ENCODE data around the gene ERG.

The ERG gene

GRCh38 chr21:38367646-38368045 is 130.6 kb downstream of the ERG start:
- Histone ChIP-seq H3K4me1 (ENCODE audit: control insufficient read depth in 1 of 2, insufficient read depth in 2 of 2, low read length in 2 of 2) (no peaks in the 10 kb centered on the region), H3K4me3 (ENCODE audit: low read depth in 1 of 2, low read length in 2 of 2) (no peak overlapping the region), H3K27me3 (ENCODE audit: low read depth, low read length) (no peaks in the 10 kb centered on the region), H3K36me3 (ENCODE audit: control insufficient read depth in 1 of 2, insufficient read depth in 2 of 2, low read length in 2 of 2) (no peaks in the 10 kb centered on the region), H3K27ac (ENCODE audit: low read length) (no peak overlapping the region), H3K9me3 (ENCODE audit: control insufficient read depth in 1 of 2, low read length in 2 of 2) (peaks cover 0 to 2% of the 10 kb centered on the region in 2 donors)

- Histone ChIP-seq H3K27ac (ENCODE audit: low read length) (no peak overlapping the region), H3K36me3 (ENCODE audit: control insufficient read depth in 1 of 2, insufficient read depth in 2 of 2, low read length in 2 of 2) (no peaks in the 10 kb centered on the region), H3K9me3 (ENCODE audit: control insufficient read depth in 1 of 2, low read length in 2 of 2) (peaks cover 0 to 2% of the 10 kb centered on the region in 2 donors), H3K27me3 (ENCODE audit: low read depth, low read length) (no peaks in the 10 kb centered on the region), H3K4me1 (ENCODE audit: control insufficient read depth in 1 of 2, insufficient read depth in 2 of 2, low read length in 2 of 2) (no peaks in the 10 kb centered on the region), H3K4me3 (ENCODE audit: low read depth in 1 of 2, low read length in 2 of 2) (no peak overlapping the region)
These were observed 132.8 kb downstream of the ERG start for GRCh38 chr21:38365521-38365920.

GRCh38 chr21:38363693-38364092 is 134.6 kb downstream of the ERG start:
- Histone ChIP-seq H3K4me1 (ENCODE audit: control insufficient read depth in 1 of 2, insufficient read depth in 2 of 2, low read length in 2 of 2) (no peaks in the 10 kb centered on the region), H3K4me3 (ENCODE audit: low read depth in 1 of 2, low read length in 2 of 2) (no peak overlapping the region), H3K27me3 (ENCODE audit: low read depth, low read length) (no peaks in the 10 kb centered on the region), H3K36me3 (ENCODE audit: control insufficient read depth in 1 of 2, insufficient read depth in 2 of 2, low read length in 2 of 2) (no peaks in the 10 kb centered on the region), H3K27ac (ENCODE audit: low read length) (no peak overlapping the region), H3K9me3 (ENCODE audit: control insufficient read depth in 1 of 2, low read length in 2 of 2) (peaks cover 0 to 2% of the 10 kb centered on the region in 2 donors)

GRCh38 chr21:38361324-38361723 is 137.0 kb downstream of the ERG start:
- Histone ChIP-seq H3K9me3 (ENCODE audit: control insufficient read depth in 1 of 2, low read length in 2 of 2) (no peaks in the 10 kb centered on the region), H3K4me1 (ENCODE audit: control insufficient read depth in 1 of 2, insufficient read depth in 2 of 2, low read length in 2 of 2) (no peaks in the 10 kb centered on the region), H3K4me3 (ENCODE audit: low read depth in 1 of 2, low read length in 2 of 2) (no peak overlapping the region), H3K27ac (ENCODE audit: low read length) (no peak overlapping the region), H3K36me3 (ENCODE audit: control insufficient read depth in 1 of 2, insufficient read depth in 2 of 2, low read length in 2 of 2) (no peaks in the 10 kb centered on the region), H3K27me3 (ENCODE audit: low read depth, low read length) (no peaks in the 10 kb centered on the region)

GRCh38 chr21:38359835-38360234 is 138.4 kb downstream of the ERG start:
- Histone ChIP-seq H3K36me3 (ENCODE audit: control insufficient read depth in 1 of 2, insufficient read depth in 2 of 2, low read length in 2 of 2) (no peaks in the 10 kb centered on the region), H3K4me3 (ENCODE audit: low read depth in 1 of 2, low read length in 2 of 2) (no peak overlapping the region), H3K4me1 (ENCODE audit: control insufficient read depth in 1 of 2, insufficient read depth in 2 of 2, low read length in 2 of 2) (no peaks in the 10 kb centered on the region), H3K9me3 (ENCODE audit: control insufficient read depth in 1 of 2, low read length in 2 of 2) (no peaks in the 10 kb centered on the region), H3K27ac (ENCODE audit: low read length) (no peak overlapping the region), H3K27me3 (ENCODE audit: low read depth, low read length) (no peaks in the 10 kb centered on the region)

GRCh38 chr21:38359090-38359489 is 139.2 kb downstream of the ERG start:
- no peaks in the 10 kb centered on the region for H3K27me3 ChIP-seq (ENCODE audit: low read depth, low read length)
- no peaks in the 10 kb centered on the region for H3K36me3 ChIP-seq (ENCODE audit: control insufficient read depth in 1 of 2, insufficient read depth in 2 of 2, low read length in 2 of 2)
- H3K27ac ChIP-seq (ENCODE audit: low read length): no peak overlapping the region
- no peak overlapping the region for H3K4me3 ChIP-seq (ENCODE audit: low read depth in 1 of 2, low read length in 2 of 2)
- no peaks in the 10 kb centered on the region for H3K9me3 ChIP-seq (ENCODE audit: control insufficient read depth in 1 of 2, low read length in 2 of 2)
- H3K4me1 ChIP-seq (ENCODE audit: control insufficient read depth in 1 of 2, insufficient read depth in 2 of 2, low read length in 2 of 2): no peaks in the 10 kb centered on the region

GRCh38 chr21:38358666-38359065 is 139.6 kb downstream of the ERG start:
- H3K36me3 ChIP-seq (ENCODE audit: control insufficient read depth in 1 of 2, insufficient read depth in 2 of 2, low read length in 2 of 2): no peaks in the 10 kb centered on the region
- no peaks in the 10 kb centered on the region for H3K4me1 ChIP-seq (ENCODE audit: control insufficient read depth in 1 of 2, insufficient read depth in 2 of 2, low read length in 2 of 2)
- no peak overlapping the region for H3K4me3 ChIP-seq (ENCODE audit: low read depth in 1 of 2, low read length in 2 of 2)
- no peaks in the 10 kb centered on the region for H3K27me3 ChIP-seq (ENCODE audit: low read depth, low read length)
- no peaks in the 10 kb centered on the region for H3K9me3 ChIP-seq (ENCODE audit: control insufficient read depth in 1 of 2, low read length in 2 of 2)
- H3K27ac ChIP-seq (ENCODE audit: low read length): no peak overlapping the region

GRCh38 chr21:38358098-38358497 is 140.2 kb downstream of the ERG start:
- Histone ChIP-seq H3K27ac (ENCODE audit: low read length) (no peak overlapping the region), H3K9me3 (ENCODE audit: control insufficient read depth in 1 of 2, low read length in 2 of 2) (no peaks in the 10 kb centered on the region), H3K4me1 (ENCODE audit: control insufficient read depth in 1 of 2, insufficient read depth in 2 of 2, low read length in 2 of 2) (no peaks in the 10 kb centered on the region), H3K36me3 (ENCODE audit: control insufficient read depth in 1 of 2, insufficient read depth in 2 of 2, low read length in 2 of 2) (no peaks in the 10 kb centered on the region), H3K27me3 (ENCODE audit: low read depth, low read length) (no peaks in the 10 kb centered on the region), H3K4me3 (ENCODE audit: low read depth in 1 of 2, low read length in 2 of 2) (no peak overlapping the region)

GRCh38 chr21:38356883-38357625 is 141.2 kb downstream of the ERG start:
- Histone ChIP-seq H3K4me1 (ENCODE audit: control insufficient read depth in 1 of 2, insufficient read depth in 2 of 2, low read length in 2 of 2) (peaks cover 0 to 5% of the 10 kb centered on the region in 2 donors), H3K9me3 (ENCODE audit: control insufficient read depth in 1 of 2, low read length in 2 of 2) (no peaks in the 10 kb centered on the region), H3K27ac (ENCODE audit: low read length) (no peak overlapping the region), H3K27me3 (ENCODE audit: low read depth, low read length) (no peaks in the 10 kb centered on the region), H3K36me3 (ENCODE audit: control insufficient read depth in 1 of 2, insufficient read depth in 2 of 2, low read length in 2 of 2) (no peaks in the 10 kb centered on the region), H3K4me3 (ENCODE audit: low read depth in 1 of 2, low read length in 2 of 2) (no peak overlapping the region)

- H3K4me3 ChIP-seq (ENCODE audit: low read depth in 1 of 2, low read length in 2 of 2): no peak overlapping the region
- H3K36me3 ChIP-seq (ENCODE audit: control insufficient read depth in 1 of 2, insufficient read depth in 2 of 2, low read length in 2 of 2): no peaks in the 10 kb centered on the region
- no peak overlapping the region for H3K27ac ChIP-seq (ENCODE audit: low read length)
- no peaks in the 10 kb centered on the region for H3K27me3 ChIP-seq (ENCODE audit: low read depth, low read length)
- no peaks in the 10 kb centered on the region for H3K9me3 ChIP-seq (ENCODE audit: control insufficient read depth in 1 of 2, low read length in 2 of 2)
- H3K4me1 ChIP-seq (ENCODE audit: control insufficient read depth in 1 of 2, insufficient read depth in 2 of 2, low read length in 2 of 2): peaks cover 0 to 5% of the 10 kb centered on the region in 2 donors
These were observed 142.1 kb downstream of the ERG start for GRCh38 chr21:38355992-38356781.

- Histone ChIP-seq H3K4me3 (ENCODE audit: low read depth in 1 of 2, low read length in 2 of 2) (no peak overlapping the region), H3K36me3 (ENCODE audit: control insufficient read depth in 1 of 2, insufficient read depth in 2 of 2, low read length in 2 of 2) (no peaks in the 10 kb centered on the region), H3K9me3 (ENCODE audit: control insufficient read depth in 1 of 2, low read length in 2 of 2) (no peaks in the 10 kb centered on the region), H3K27ac (ENCODE audit: low read length) (no peak overlapping the region), H3K4me1 (ENCODE audit: control insufficient read depth in 1 of 2, insufficient read depth in 2 of 2, low read length in 2 of 2) (peaks cover 0 to 5% of the 10 kb centered on the region in 2 donors), H3K27me3 (ENCODE audit: low read depth, low read length) (no peaks in the 10 kb centered on the region)
These were observed 142.9 kb downstream of the ERG start for GRCh38 chr21:38355353-38355752.

Data from muscle layer of duodenum (tissue), 2 donors.